GM12878 (cell line): ENCODE results near the gene EFNA2. TPM values are rescaled to one million over a fixed set of nuclear protein-coding genes. Genes with fewer than 3 reads are reported as not detected.

ENCODE experiments used
- BCL11A ChIP-seq: IDR thresholded peaks from 2 replicates; pipeline ENCODE4 v1.6.1; 2011; ENCODE audit warnings: low read depth, low read length
- CHD2 ChIP-seq: IDR thresholded peaks from 2 replicates; pipeline ENCODE4 v1.6.1; 2011; ENCODE audit warnings: low read depth, low read length, improper control_type of control experiment, borderline replicate concordance
- MEF2A ChIP-seq: IDR thresholded peaks from 2 replicates; pipeline ENCODE4 v1.6.1; 2011; ENCODE audit warnings: low read depth, mild to moderate bottlenecking, low read length, moderate library complexity; ENCODE audit not compliant: insufficient read depth
- MEF2B ChIP-seq: fragments of 450-650 bp; IDR thresholded peaks from 2 replicates; pipeline ENCODE4 v1.6.1; 2018; ENCODE audit warnings: mild to moderate bottlenecking, moderate library complexity; ENCODE audit not compliant: partially characterized antibody, poor library complexity, severe bottlenecking
- NFIC ChIP-seq: IDR thresholded peaks from 2 replicates; pipeline ENCODE4 v1.6.1; 2012; ENCODE audit warnings: low read depth, mild to moderate bottlenecking, inconsistent platforms, low read length, moderate library complexity
- NFYA ChIP-seq: IDR thresholded peaks from 2 replicates; pipeline ENCODE4 v1.6.1; 2011; ENCODE audit warnings: low read depth, mild to moderate bottlenecking, low read length, improper control_type of control experiment, borderline replicate concordance
- NR2C1 ChIP-seq: fragments of 450-650 bp; IDR thresholded peaks from 2 replicates; pipeline ENCODE4 v1.6.1; 2017; ENCODE audit warnings: antibody characterized with exemption, mild to moderate bottlenecking, moderate library complexity
- POLR2AphosphoS2 ChIP-seq: IDR thresholded peaks from 2 replicates; pipeline ENCODE4 v1.6.1; 2011; ENCODE audit warnings: low read depth, mild to moderate bottlenecking, low read length, improper control_type of control experiment, moderate library complexity
- RELA ChIP-seq: fragments of 450-650 bp; IDR thresholded peaks from 2 replicates; pipeline ENCODE4 v1.8.0; 2014; ENCODE audit warnings: borderline replicate concordance; ENCODE audit not compliant: partially characterized antibody
- SRF ChIP-seq, 2 experiments: IDR thresholded peaks; 2 replicates each; pipeline ENCODE4 v1.6.1; 2011; ENCODE audit warnings: low read depth in 2 of 2, low read length in 2 of 2, mild to moderate bottlenecking in 1 of 2, moderate library complexity in 1 of 2
- polyA plus RNA-seq, 11 experiments: library from polyadenylated mRNA; depleted of rRNA in 4 of 11; unstranded in 6 of 11; stranded (reverse) in 5 of 11; fragments of >200 nt; fragmentation: Nextera tagmentation in 4 of 11; fragmentation: Illumina TruSeq in 1 of 11; extraction: Ambion mirVana in 4 of 11; extraction: Trizol in 1 of 11; gene quantifications; 1 replicate in 1 of 11; 2 replicates in 10 of 11; pipeline versions ENCODE4 v1.2.1 to v1.2.3, GENCODE V29; 2011 to 2016; ENCODE audit warnings: inconsistent platforms in 2 of 11, missing spikeins in 2 of 11, low read depth in 1 of 11
- total RNA-seq, 4 experiments: library from RNA; depleted of rRNA in 3 of 4; stranded (reverse); fragments of >200 nt in 3 of 4; fragmentation: Illumina TruSeq in 1 of 4; extraction: Trizol in 1 of 4; gene quantifications; 2 replicates each; pipeline versions ENCODE4 v1.2.1 to v1.2.3, GENCODE V29; 2013 to 2021
- TF ChIP-seq, protein P1 (sequence below): fragments of 450-650 bp; formaldehyde crosslinking; IDR thresholded peaks from 2 replicates; pipeline ENCODE4 v1.5.0; 2022; ENCODE audit warnings: mild to moderate bottlenecking, missing genetic modification characterization
- TF ChIP-seq, protein P2 (sequence below): fragments of 450-650 bp; IDR thresholded peaks from 2 replicates; pipeline ENCODE4 v1.6.1; 2017; ENCODE audit warnings: mild to moderate bottlenecking, moderate library complexity
- TF ChIP-seq, protein P3 (sequence below): fragments of 450-650 bp; IDR thresholded peaks from 2 replicates; pipeline ENCODE4 v1.6.1; 2018; ENCODE audit warnings: borderline replicate concordance, mild to moderate bottlenecking; ENCODE audit not compliant: partially characterized antibody
- TF ChIP-seq, protein P4 (sequence below): IDR thresholded peaks from 2 replicates; pipeline ENCODE4 v1.6.1; 2011; ENCODE audit warnings: borderline replicate concordance, low read depth, mild to moderate bottlenecking, moderate library complexity, low read length; ENCODE audit not compliant: insufficient read depth, poor library complexity, severe bottlenecking
- TF ChIP-seq, protein P5 (sequence below): IDR thresholded peaks from 2 replicates; pipeline ENCODE4 v1.6.1; 2011; ENCODE audit warnings: borderline replicate concordance, low read depth, mild to moderate bottlenecking, moderate library complexity, mixed read lengths, low read length; ENCODE audit not compliant: insufficient read depth; ENCODE audit errors: extremely low read length

The EFNA2 gene
- total and polyA plus RNA-seq, 10 of the 15 experiments (the other 5 are each of a cell fraction or from before 2014, with no cell fraction given) = not detected

DNA sequence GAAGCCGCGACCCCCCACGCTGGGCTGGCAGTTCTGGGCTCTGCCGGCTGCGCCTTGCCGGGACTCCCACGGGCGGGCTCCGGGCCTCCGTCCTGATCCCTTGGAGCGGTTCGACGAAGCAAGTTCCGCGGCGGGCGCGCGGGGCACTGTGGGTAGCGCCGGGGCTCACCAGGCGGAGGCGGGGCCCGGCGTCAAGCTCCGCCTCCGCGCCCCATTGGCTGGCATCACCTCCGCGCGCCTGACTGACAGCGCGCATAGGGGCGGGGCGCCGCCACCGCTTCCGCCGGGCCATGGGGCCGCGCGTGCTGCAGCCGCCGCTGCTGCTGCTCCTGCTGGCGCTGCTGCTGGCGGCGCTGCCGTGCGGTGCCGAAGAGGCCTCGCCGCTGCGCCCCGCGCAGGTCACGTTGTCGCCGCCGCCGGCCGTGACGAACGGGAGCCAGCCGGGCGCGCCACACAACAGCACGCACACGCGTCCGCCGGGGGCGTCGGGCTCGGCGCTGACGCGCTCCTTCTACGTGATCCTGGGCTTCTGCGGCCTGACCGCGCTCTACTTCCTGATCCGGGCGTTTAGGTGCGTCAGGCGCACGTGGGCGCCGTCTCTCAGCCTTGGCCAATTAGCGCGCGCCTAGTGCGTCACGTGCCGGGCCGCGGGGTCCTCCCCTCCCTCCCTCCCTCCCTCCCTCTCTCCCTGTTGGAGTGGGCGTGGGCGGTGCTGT lies 10.3 kb upstream of the EFNA2 start, which contains the start of gene FAM174C (continued):
- no peak for TF ChIP-seq MEF2B
- no peak for TF ChIP-seq MEF2A
- peak in 1 of 2 experiments; percentile 91 for TF ChIP-seq SRF (IDR thresholded peaks at IDR 0.05; ENCODE audit: low read depth in 2 of 2, low read length in 2 of 2)
- TF ChIP-seq, protein P1, sequence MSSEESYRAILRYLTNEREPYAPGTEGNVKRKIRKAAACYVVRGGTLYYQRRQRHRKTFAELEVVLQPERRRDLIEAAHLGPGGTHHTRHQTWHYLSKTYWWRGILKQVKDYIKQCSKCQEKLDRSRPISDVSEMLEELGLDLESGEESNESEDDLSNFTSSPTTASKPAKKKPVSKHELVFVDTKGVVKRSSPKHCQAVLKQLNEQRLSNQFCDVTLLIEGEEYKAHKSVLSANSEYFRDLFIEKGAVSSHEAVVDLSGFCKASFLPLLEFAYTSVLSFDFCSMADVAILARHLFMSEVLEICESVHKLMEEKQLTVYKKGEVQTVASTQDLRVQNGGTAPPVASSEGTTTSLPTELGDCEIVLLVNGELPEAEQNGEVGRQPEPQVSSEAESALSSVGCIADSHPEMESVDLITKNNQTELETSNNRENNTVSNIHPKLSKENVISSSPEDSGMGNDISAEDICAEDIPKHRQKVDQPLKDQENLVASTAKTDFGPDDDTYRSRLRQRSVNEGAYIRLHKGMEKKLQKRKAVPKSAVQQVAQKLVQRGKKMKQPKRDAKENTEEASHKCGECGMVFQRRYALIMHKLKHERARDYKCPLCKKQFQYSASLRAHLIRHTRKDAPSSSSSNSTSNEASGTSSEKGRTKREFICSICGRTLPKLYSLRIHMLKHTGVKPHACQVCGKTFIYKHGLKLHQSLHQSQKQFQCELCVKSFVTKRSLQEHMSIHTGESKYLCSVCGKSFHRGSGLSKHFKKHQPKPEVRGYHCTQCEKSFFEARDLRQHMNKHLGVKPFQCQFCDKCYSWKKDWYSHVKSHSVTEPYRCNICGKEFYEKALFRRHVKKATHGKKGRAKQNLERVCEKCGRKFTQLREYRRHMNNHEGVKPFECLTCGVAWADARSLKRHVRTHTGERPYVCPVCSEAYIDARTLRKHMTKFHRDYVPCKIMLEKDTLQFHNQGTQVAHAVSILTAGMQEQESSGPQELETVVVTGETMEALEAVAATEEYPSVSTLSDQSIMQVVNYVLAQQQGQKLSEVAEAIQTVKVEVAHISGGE (CRISPR knock-in tag) = no peak
- no peak for TF ChIP-seq NFIC
- TF ChIP-seq, protein P2, sequence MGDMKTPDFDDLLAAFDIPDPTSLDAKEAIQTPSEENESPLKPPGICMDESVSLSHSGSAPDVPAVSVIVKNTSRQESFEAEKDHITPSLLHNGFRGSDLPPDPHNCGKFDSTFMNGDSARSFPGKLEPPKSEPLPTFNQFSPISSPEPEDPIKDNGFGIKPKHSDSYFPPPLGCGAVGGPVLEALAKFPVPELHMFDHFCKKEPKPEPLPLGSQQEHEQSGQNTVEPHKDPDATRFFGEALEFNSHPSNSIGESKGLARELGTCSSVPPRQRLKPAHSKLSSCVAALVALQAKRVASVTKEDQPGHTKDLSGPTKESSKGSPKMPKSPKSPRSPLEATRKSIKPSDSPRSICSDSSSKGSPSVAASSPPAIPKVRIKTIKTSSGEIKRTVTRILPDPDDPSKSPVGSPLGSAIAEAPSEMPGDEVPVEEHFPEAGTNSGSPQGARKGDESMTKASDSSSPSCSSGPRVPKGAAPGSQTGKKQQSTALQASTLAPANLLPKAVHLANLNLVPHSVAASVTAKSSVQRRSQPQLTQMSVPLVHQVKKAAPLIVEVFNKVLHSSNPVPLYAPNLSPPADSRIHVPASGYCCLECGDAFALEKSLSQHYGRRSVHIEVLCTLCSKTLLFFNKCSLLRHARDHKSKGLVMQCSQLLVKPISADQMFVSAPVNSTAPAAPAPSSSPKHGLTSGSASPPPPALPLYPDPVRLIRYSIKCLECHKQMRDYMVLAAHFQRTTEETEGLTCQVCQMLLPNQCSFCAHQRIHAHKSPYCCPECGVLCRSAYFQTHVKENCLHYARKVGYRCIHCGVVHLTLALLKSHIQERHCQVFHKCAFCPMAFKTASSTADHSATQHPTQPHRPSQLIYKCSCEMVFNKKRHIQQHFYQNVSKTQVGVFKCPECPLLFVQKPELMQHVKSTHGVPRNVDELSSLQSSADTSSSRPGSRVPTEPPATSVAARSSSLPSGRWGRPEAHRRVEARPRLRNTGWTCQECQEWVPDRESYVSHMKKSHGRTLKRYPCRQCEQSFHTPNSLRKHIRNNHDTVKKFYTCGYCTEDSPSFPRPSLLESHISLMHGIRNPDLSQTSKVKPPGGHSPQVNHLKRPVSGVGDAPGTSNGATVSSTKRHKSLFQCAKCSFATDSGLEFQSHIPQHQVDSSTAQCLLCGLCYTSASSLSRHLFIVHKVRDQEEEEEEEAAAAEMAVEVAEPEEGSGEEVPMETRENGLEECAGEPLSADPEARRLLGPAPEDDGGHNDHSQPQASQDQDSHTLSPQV = peak; percentile 69; the same call in 1 of the 2 replicates
- TF ChIP-seq, protein P3, sequence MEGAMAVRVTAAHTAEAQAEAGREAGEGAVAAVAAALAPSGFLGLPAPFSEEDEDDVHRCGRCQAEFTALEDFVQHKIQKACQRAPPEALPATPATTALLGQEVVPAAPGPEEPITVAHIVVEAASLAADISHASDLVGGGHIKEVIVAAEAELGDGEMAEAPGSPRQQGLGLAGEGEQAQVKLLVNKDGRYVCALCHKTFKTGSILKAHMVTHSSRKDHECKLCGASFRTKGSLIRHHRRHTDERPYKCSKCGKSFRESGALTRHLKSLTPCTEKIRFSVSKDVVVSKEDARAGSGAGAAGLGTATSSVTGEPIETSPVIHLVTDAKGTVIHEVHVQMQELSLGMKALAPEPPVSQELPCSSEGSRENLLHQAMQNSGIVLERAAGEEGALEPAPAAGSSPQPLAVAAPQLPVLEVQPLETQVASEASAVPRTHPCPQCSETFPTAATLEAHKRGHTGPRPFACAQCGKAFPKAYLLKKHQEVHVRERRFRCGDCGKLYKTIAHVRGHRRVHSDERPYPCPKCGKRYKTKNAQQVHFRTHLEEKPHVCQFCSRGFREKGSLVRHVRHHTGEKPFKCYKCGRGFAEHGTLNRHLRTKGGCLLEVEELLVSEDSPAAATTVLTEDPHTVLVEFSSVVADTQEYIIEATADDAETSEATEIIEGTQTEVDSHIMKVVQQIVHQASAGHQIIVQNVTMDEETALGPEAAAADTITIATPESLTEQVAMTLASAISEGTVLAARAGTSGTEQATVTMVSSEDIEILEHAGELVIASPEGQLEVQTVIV = peak; percentile 16
- TF ChIP-seq POLR2AphosphoS2 = peak; percentile 86
- TF ChIP-seq, protein P4, sequence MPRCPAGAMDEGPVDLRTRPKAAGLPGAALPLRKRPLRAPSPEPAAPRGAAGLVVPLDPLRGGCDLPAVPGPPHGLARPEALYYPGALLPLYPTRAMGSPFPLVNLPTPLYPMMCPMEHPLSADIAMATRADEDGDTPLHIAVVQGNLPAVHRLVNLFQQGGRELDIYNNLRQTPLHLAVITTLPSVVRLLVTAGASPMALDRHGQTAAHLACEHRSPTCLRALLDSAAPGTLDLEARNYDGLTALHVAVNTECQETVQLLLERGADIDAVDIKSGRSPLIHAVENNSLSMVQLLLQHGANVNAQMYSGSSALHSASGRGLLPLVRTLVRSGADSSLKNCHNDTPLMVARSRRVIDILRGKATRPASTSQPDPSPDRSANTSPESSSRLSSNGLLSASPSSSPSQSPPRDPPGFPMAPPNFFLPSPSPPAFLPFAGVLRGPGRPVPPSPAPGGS = no peak
- TF ChIP-seq NFYA = no peak
- TF ChIP-seq BCL11A = 0 out of 2 replicates have a peak, but pooled peaks have one; percentile 8
- TF ChIP-seq NR2C1 = peak; percentile 42
- peak; percentile 67 for TF ChIP-seq RELA
- no peak; the same call in 1 of the 2 replicates for TF ChIP-seq CHD2
- TF ChIP-seq, protein P5, sequence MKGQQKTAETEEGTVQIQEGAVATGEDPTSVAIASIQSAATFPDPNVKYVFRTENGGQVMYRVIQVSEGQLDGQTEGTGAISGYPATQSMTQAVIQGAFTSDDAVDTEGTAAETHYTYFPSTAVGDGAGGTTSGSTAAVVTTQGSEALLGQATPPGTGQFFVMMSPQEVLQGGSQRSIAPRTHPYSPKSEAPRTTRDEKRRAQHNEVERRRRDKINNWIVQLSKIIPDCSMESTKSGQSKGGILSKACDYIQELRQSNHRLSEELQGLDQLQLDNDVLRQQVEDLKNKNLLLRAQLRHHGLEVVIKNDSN = peak; percentile 98
